NCI-H2227 (cell line): ENCODE measurements around the gene GPC6.

Experiments
- DNase-seq: peaks from one replicate; lab custom pipeline; 2025; ENCODE audit not compliant: unreplicated experiment; lab: John Stamatoyannopoulos, UW

GPC6 gene

DNA sequence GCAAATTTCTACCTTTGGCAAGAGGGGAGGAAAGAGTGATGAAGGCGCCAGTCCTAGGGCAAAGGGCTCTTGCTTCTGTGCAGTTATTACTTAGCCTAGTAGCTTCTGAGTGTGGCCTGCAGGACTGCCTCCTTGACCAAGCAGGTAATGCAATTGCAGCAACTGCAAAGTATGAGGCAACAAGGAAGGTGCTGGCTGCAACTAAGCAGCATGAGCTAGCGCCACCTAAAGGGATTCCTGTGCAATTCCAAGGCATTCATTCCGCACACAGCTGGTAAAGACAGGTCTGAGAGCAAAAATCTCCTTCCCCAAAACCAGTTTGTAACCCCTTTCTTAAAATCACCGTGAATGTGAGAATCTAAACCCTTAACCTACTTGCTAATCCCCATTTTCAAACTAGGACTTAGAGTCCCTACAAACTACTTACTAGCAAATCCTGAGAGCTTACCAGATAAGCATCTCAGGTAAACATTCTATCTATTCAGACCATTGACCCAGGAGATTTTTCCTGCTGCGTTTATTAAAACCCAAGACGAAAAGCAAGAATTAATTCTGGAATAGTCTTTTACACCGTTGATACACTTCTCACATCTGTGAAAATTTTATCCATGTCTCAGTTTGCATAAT is 1190.0 kb downstream of the GPC6 start:
- DNase-seq: peak; percentile 73

DNA sequence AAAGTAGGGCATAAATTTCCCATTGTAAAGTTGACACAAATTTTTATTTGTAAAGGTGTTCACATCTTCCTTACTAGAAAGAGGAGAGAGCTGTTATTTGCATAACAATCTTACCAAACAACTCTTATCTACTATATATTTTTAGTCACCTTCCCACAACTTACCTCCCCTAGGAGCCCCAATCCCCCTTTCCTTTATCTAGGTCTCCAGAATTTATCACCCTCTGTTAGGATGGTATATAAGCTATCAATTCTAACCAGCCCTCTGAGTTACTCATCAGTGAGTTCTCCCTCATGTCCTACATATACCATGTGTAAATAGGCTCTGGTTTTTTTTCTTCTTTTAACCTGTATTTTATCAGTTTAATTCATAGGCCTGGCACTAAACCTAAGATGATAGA is 1190.7 kb downstream of the GPC6 start:
- DNase-seq: no peak

DNA sequence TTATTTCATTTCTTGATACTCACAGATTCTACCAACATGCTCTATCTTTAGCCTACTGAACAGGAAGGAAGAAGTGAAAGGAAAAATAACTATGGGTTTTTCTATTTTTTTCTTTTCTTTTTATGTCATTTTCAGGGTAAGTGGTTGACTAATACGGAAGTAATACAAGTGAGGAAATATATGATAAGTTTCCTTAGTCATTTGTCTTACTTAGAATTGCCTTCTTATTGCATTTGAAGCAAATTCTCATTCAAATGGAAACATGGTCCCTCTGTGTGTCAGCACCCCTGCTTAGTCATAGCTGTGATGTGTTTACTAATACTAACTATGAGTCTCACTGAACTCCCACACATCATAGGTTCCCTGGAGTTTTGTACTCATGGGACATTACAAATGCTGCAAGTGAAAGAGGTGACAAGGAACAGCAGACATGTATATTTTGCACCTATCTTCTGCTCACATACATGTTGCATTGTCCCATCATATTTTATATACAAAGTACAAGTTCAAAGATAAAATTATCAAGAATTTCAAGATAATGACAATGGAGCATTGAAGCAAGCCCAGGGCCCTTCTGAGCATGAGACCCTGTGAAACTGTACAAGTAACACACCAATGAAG is 1192.8 kb downstream of the GPC6 start:
- no peak for DNase-seq

DNA sequence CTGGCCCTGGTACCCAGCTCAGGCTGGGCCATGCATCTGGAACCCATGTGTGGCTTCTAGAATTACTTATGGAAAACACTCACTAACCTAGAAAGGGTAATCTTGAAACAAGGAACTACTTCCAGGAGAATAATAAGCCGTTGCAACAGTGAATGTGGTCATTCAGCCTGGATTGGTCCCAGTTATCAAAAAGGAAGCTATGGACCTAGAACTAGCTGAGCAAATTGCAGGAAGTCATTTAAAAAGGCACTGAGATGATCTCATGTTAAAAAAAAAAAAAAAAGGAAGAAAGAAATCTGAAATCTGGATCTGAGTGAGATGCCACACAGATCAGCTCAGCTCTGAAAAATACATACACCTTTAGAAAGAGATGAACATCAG is 1193.3 kb downstream of the GPC6 start:
- no peak for DNase-seq

DNA sequence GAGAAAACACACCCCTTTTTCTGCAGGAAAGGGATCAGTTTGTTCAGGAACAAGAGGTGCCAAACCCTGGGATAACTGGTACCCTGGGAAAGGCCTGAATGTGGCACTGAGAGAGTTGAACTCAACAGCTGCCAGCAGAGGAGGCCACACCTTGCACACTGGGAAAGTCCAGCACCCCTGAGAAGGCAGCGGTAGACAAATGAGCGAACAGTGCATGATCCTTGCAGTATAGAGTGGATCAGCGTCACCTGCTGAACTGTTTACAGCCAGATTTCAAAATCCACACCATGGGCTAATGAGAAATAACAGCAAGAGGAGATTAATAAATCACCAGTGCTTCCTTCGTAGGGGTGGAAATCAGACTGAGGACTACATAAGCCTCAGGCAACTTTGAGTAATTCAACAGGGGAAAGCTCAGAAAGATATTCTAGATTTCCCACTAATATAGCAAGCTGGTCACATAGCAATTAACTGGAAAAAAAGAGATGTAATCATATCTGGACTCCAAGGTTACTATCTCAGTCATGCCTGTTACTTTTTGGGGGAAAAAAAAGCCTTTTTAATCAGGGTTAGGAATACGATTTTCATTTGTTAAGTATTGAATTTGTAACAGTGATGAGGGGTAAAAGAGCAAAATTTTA is 1200.8 kb downstream of the GPC6 start:
- peak; percentile 9 for DNase-seq

DNA sequence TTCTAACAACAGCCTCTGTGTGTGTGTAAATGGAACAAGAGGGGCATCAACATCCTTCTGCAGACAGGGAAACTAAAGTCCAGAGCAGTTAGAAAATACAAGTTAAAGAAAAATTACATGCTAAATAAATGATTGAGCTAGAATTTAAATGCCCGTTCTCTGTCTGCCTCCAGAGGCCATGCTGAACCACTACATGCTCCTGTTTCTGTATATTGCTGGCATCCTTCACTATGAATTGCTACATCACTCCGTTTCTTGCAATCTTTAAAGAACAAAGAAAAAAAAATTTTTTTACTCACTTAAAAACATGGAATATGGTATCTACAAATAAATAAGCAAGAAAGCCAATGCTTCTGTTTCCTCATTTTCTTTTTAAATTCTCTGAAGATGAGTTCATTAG is 1205.0 kb downstream of the GPC6 start:
- DNase-seq: no peak

DNA sequence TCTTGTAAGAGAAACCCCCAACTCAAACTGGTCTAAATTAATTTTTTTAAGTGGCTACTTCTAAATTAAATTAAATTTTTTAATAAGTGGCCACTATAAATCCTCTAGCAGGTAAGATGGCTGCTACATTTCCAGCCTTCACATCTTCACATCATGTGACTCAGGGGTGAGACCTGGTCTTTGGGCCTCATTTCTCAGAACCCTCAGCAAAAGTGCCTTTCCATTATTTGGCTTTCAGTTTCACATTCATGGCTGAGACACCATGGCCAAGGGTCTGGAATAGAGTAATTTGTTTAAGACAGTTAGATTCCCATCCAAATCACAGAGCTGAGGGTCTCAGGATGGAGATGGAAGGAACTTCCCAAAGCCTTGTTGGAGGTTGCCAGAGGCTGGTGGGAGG is 1205.4 kb downstream of the GPC6 start:
- no peak for DNase-seq

DNA sequence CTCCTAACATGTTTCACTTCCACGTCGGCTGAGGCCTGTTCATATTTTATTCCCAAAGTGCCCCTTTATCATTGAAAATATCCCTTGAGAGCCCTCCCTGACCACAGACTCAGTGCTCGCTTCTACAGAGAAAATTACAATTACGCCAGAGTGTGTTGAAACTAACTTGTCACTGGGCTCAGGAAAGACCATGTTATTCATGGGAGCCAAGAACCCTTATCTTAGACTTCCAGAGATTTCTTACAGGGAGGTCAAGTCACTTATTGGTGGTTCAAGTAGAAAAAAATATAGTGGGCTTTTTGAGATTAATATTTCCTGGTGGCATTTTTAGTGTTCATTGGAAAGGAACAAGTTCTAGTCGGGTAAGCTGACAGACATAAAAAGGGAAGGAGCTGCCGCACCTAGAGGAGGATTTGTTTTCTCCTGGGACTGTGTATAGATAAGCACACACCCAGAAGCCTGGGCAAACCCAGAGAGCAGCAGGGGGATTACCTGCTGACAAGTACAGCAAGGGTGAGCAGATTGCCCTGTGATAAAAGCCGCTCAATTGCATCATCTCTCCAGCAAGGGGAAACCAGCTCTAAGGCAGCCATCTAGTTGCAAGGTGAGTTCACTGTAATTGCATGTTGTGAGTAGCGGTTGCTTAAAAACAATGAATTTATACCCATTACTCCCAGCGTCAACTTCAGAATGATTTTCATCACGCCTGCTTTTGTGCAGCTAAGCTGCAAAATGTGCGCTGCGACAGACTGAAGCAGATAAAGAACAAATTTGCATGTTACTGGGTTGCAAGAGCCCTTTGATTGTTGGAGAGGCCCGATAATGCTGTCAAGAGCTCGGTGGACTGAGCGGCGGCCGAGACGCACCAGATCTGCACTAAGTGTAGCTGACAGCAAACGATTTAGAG is 1206.7 kb downstream of the GPC6 start:
- DNase-seq: peak; percentile 67

DNA sequence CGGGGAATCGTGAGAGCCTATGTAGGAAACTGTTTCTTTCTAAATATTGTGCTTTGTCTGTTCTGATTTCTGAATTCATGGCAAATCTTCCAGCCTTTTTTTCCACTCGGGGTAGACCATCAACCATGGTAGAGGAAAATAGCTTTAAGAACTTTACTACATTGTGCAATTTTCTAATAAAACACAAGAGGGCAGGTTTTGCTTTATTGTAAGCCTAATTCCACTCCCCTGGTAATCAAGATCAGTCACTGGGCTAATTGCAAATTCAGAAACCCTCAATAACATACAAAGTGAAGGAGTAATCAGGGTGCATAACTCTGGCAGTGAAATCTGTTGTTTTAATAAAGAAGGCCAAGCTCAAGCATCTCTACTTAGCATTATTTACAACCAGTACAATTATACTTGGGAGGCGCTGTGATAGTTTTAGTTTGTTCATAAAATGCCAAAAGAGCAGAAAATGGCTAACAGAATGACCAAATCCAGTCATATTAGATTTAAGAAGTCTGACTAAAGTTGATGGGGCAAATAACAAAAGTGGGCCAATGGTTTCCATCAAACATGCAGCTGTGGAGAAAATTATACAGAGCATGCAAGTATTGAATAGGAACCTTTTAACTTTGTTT is 1209.1 kb downstream of the GPC6 start:
- peak; percentile 50 for DNase-seq

DNA sequence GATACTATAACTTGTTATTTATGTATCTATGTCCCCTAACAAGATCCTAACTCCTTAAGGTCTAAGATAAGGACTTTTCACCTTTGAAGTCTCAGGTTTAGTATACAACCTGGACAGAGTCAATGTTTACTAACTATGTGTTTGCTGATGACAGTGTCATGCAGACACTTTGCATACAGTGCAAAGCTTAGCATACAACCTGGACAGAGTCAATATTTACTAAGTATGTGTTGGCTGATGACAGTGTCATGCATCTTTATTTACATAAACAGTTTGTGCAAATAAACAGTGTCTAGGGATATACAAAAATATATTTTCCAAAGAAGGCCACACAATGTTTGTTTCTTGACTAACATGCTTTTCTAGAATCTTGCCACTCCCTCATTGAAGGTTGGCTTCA is 1218.2 kb downstream of the GPC6 start:
- no peak for DNase-seq

DNA sequence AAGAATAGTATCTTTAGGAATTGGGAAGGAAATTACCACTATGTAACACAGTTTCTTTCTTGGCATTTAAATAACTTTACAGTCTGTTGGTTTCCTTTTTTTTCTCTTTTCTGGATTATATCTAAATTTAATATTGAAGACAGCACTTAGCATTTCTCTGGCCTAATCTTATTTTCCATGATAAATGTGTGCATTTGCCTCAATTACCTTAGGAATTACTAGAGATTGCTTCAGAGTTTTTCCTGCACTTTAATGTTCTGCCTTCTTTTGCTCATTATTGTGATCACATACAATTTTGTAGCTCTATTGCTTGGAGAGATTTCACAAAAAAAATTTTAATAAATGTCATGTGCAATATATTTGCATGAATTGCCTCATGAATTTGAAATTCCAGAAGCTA is 1227.7 kb downstream of the GPC6 start:
- no peak for DNase-seq

DNA sequence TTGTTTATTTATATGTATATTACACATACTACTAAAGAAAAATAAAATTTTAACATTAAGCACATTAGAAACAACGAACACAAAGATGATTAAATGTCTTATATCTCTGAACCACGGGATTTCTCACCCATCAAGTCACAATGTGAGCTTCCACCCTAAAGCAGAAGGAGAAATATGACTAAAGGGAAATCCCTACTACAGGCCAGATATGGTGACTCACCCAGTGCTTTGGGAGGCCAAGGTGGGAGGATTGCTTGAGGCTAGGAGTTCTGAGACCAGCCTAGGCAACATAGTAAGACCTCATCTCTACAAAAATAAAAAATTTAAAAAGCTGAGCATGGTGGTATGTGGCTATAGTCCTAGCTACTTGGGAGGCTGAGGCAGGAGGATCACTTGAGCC is 1228.3 kb downstream of the GPC6 start:
- DNase-seq: no peak

DNA sequence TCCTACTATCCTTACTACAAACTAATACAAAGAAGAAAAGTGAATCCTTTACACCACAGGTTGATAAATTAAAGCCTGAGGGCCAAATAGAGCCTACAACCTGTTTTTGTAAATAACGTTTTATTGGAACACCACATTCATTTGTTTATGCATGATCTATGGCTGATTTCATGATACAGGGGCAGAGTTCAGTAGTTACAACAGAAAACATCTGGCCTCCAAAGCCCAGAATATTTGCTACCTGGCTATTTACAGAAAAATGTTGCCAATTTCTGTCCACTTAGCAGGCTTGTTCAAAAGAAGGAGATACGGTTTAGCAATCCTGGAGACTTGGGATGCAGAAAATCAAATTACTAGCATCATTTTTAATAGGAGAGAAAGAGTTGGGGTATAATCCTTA is 1228.8 kb downstream of the GPC6 start:
- no peak for DNase-seq
